BE2C (cell line): ENCODE measurements around the gene MTFR2.

Experiments used
- DNase-seq: peaks from one replicate; pipeline ENCODE4 v3.0.0-alpha.2; 2020
- H3K27me3 ChIP-seq: fragments of 250-450 bp; sonication (Bioruptor Pico); 2 replicates; pipeline ENCODE4 v1.5.1; 2020; ENCODE audit warnings: mild to moderate bottlenecking
- H3K36me3 ChIP-seq: fragments of 250-450 bp; sonication (Bioruptor Pico); 2 replicates; pipeline ENCODE4 v1.5.1; 2020; ENCODE audit warnings: mild to moderate bottlenecking
- H3K4me1 ChIP-seq: fragments of 250-450 bp; sonication (Bioruptor Pico); 2 replicates; pipeline ENCODE4 v1.5.1; 2020
- H3K4me3 ChIP-seq: 2 replicates; pipeline ENCODE4 v1.5.1; 2011; ENCODE audit warnings: low read depth, low read length
- H3K9me3 ChIP-seq: fragments of 250-450 bp; sonication (Bioruptor Pico); 2 replicates; pipeline ENCODE4 v1.5.1; 2020
- CTCF ChIP-seq: IDR thresholded peaks from 2 replicates; pipeline ENCODE4 v1.5.1; 2012; ENCODE audit warnings: mild to moderate bottlenecking, low read depth, low read length

The MTFR2 gene

GRCh38 chr6:136186363-136186762 is 63.7 kb downstream of the MTFR2 start:
- Histone ChIP-seq H3K9me3 (no peaks in the 10 kb centered on the region), H3K4me3 (no peak overlapping the region), H3K27me3 (no peaks in the 10 kb centered on the region), H3K4me1 (no peaks in the 10 kb centered on the region), H3K36me3 (no peaks in the 10 kb centered on the region)
- TF ChIP-seq CTCF = no peak
- no peak for DNase-seq

DNA sequence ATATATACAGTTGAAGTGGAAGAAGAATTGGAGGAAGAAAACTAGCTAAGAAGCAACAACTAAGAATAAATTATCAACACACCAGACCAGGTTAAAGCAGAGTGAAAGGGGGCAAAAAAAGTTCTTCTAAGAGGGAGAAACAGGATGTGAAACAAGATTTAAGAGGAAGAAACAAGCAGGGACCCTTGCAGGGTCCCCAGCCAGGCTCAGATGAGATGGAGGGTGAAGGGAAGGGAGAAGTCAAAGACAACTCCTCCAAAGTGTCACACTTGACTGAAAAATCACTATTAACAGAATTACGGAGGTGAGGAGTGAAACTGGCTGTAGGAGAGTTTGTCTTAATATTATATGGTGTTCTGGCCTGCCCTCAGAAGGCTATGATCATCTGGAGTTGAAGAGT is 65.4 kb downstream of the MTFR2 start:
- H3K27me3 ChIP-seq = no peaks in the 10 kb centered on the region
- no peaks in the 10 kb centered on the region for H3K36me3 ChIP-seq
- no peak for TF ChIP-seq CTCF
- H3K4me3 ChIP-seq = no peak overlapping the region
- no peak for DNase-seq
- H3K9me3 ChIP-seq = no peaks in the 10 kb centered on the region
- H3K4me1 ChIP-seq = no peaks in the 10 kb centered on the region

GRCh38 chr6:136181861-136182260 is 68.2 kb downstream of the MTFR2 start:
- DNase-seq = no peak
- H3K4me3 ChIP-seq = no peak overlapping the region
- no peaks in the 10 kb centered on the region for H3K36me3 ChIP-seq
- no peaks in the 10 kb centered on the region; the same call in 1 of the 2 replicates for H3K4me1 ChIP-seq
- H3K9me3 ChIP-seq = no peaks in the 10 kb centered on the region
- TF ChIP-seq CTCF = no peak
- H3K27me3 ChIP-seq = no peaks in the 10 kb centered on the region

GRCh38 chr6:136181512-136181833 is 68.6 kb downstream of the MTFR2 start:
- DNase-seq = no peak
- Histone ChIP-seq H3K27me3 (no peaks in the 10 kb centered on the region), H3K9me3 (no peaks in the 10 kb centered on the region), H3K36me3 (no peaks in the 10 kb centered on the region), H3K4me3 (no peak overlapping the region), H3K4me1 (no peaks in the 10 kb centered on the region; the same call in 1 of the 2 replicates)
- no peak for TF ChIP-seq CTCF
